Gastroesophageal sphincter (tissue), 3 donors: ENCODE measurements around the gene MYO18A.

Source experiments
- CTCF ChIP-seq, 4 experiments: fragments of 200-600 bp in 2 of 4; fragments of 450-650 bp in 2 of 4; sonication (generic) in 1 of 4; IDR thresholded peaks; one replicate each; pipeline ENCODE4 v1.5.1; 2017 to 2019; ENCODE audit warnings: antibody characterized with exemption in 4 of 4, mild to moderate bottlenecking in 2 of 4, moderate library complexity in 2 of 4
- POLR2AphosphoS5 ChIP-seq: sonication (generic); formaldehyde crosslinking; IDR thresholded peaks from one replicate; pipeline ENCODE4 v1.6.1; 2017; ENCODE audit warnings: antibody characterized with exemption

- TF ChIP-seq CTCF (IDR thresholded peaks at IDR 0.05), result no peak
- TF ChIP-seq POLR2AphosphoS5, result no peak
These were observed 4.8 kb downstream of the MYO18A start for GRCh38 chr17:29175349-29175748.
